GM18498 (cell line): ENCODE results near the gene SPATA18.
A peak's percentile ranks its signal among the peaks of the same experiment; 100 is the strongest.
"Not testable (repeated sequence)": the region's sequence is repeated elsewhere in the genome, so short reads cannot be mapped to it uniquely, and the experiment has no call there.

Experiments
- ATAC-seq: cut with Tn5 transposase; IDR thresholded peaks from one replicate; pipeline ENCODE4 v1.9.1; 2021; ENCODE audit warnings: mild to moderate bottlenecking, moderate library complexity; ENCODE audit not compliant: unreplicated experiment

The SPATA18 gene

GRCh38 chr4:52051615-52052474 is 741 bp downstream of the SPATA18 start:
- ATAC-seq = peak; percentile 76

- ATAC-seq = peak; percentile 58
These were observed 1.3 kb downstream of the SPATA18 start for GRCh38 chr4:52052475-52052780.

GRCh38 chr4:52054254-52054653 is 3.1 kb downstream of the SPATA18 start:
- no peak for ATAC-seq

GRCh38 chr4:52057196-52057595 is 6.1 kb downstream of the SPATA18 start:
- ATAC-seq = no peak

- no peak for ATAC-seq
These were observed 7.2 kb downstream of the SPATA18 start for GRCh38 chr4:52058275-52058674.

- ATAC-seq = no peak
These were observed 8.3 kb downstream of the SPATA18 start for GRCh38 chr4:52059372-52059771.

GRCh38 chr4:52069571-52069970 is 18.5 kb downstream of the SPATA18 start:
- ATAC-seq = no peak

- no peak for ATAC-seq
These were observed 20.9 kb downstream of the SPATA18 start for GRCh38 chr4:52071791-52072546.

GRCh38 chr4:52076731-52077130 is 25.6 kb downstream of the SPATA18 start:
- ATAC-seq = no peak

GRCh38 chr4:52079659-52080058 is 28.6 kb downstream of the SPATA18 start:
- ATAC-seq = no peak

- ATAC-seq = no peak
These were observed 30.1 kb downstream of the SPATA18 start for GRCh38 chr4:52081216-52081615.

- ATAC-seq = not testable (repeated sequence)
These were observed 35.3 kb downstream of the SPATA18 start for GRCh38 chr4:52086425-52086824.

- no peak for ATAC-seq
These were observed 40.7 kb downstream of the SPATA18 start for GRCh38 chr4:52091801-52092200.

GRCh38 chr4:52093466-52093865 is 42.4 kb downstream of the SPATA18 start:
- no peak for ATAC-seq

GRCh38 chr4:52094376-52095145 is 43.5 kb downstream of the SPATA18 start:
- no peak for ATAC-seq

GRCh38 chr4:52095374-52095773 is 44.3 kb downstream of the SPATA18 start:
- no peak for ATAC-seq

- ATAC-seq = no peak
These were observed 44.9 kb downstream of the SPATA18 start for GRCh38 chr4:52096048-52096447.

- no peak for ATAC-seq
These were observed 47.5 kb downstream of the SPATA18 start for GRCh38 chr4:52098618-52099017.

GRCh38 chr4:52099860-52100461 is 48.9 kb downstream of the SPATA18 start:
- ATAC-seq = peak; percentile 69

- ATAC-seq = no peak
These were observed 51.5 kb downstream of the SPATA18 start for GRCh38 chr4:52102587-52102986.

- ATAC-seq = no peak
These were observed 52.2 kb downstream of the SPATA18 start for GRCh38 chr4:52103319-52103718.
